HG03571 (cell line): ENCODE measurements around the gene KCNF1.

Experiments used
- ATAC-seq: cut with Tn5 transposase; IDR thresholded peaks from one replicate; pipeline ENCODE4 v1.9.1; 2021; ENCODE audit not compliant: unreplicated experiment

The KCNF1 gene

DNA sequence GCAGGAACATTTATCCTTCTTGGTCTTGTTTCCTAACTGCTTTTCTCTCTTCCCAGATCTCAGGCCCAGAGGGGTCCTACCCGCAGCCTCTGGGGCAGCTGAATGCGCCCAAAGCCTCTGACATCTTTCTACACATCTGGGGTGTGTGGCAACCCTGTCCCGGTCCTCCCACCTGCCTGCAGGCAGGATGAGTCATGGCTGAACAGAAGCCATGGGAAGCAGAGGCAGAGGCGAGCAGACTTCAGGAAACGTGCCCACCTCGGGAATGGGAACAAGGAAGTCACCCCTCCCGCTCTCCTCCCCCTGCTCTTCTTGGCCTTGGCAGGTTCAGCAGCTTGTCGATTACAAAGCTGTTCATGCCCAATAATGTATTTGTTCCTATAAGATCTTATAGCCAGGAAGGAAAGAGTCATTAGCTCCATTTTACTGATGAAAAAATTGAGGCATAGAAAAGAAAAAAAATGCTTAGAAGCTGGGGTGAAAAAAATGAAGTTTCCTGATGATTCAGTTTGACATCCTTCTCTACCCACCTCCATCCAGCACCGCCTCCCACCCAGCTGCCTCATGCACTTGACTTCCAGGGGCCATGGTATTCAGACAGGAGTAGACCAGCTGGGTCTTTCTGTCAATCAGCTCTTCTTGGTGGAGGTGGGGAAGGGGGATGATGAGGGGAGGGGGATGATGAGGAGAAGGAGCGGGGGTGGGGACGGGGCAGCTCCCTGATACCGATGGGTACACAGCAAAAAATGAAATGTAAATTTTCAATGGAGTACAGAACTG lies 10.4 kb upstream of the KCNF1 start:
- no peak for ATAC-seq

DNA sequence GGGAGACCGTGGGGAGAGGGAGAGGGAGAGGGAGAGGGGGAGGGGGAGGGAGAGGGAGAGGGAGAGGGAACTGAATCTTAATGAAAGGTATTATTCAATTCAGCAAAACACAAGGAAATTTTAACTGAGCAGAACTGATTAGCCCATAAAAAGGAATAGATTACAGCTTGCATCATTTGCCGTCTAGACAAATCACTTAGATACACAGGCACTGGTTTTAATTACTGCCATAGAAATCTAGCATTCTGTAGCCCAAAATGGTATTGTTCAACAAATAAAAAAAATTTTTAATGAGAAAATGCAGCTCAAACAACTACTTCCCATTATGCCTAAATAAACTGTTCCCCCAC lies 7.9 kb upstream of the KCNF1 start:
- no peak for ATAC-seq

DNA sequence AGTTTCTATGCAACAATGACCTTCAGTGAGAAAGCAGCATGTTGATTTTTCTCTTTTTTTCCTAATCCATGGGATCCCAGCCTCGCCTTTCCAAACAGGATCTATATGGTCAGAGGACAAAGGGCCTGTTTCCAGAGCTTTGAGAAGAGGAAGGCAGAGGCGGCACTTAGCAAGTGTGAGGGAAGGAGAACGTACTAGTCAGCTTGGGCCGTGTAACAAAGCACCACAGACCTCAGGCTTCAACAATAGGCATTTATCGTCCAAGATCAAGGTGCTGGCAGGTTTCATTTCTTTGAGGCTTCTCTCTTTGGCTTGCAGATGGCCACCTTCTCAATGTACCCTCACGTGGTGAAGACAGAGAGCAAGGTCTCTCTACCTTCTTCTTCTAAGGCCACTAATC lies 7.3 kb upstream of the KCNF1 start:
- ATAC-seq: no peak

DNA sequence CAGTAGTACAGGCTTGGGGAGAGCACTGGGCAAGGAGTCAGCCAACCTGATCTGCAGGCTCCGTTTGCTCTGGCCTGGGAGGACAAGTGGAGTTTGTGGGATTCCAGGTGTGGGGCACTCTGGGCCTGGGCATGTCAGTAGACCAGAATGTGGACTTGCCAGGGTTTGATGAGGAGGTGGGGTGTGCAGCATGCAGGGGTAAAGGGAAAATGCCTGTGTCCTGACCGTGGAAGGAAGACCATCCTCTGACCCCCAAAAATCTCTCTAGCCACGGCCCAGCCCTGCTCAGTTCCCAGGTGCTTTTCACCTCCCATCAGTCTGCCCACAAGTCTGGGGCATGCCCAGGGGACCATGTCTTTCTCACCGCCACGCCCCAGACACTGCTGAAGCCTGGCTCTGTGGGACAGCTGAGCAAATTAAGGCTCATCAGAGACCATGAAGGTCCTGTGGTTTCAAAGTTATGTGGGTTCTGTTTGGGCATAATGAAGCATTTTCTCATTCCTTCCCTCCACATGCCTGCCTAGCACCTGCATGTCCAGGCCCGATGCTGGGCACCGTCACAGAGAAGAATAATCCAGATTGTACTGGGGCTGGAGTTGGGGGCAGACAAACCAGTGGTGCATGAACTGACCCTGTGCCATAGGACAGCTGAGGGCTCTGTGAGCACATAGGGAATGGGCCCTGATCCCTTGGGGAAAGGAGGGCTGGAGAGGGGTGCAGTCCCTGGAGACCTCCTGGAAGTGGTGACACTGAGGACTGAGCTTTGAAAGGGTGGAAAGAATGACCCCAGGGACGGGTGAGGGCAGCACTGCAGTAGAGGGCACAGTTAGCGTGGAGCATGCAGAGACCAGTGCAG lies 6.5 kb upstream of the KCNF1 start:
- no peak for ATAC-seq

DNA sequence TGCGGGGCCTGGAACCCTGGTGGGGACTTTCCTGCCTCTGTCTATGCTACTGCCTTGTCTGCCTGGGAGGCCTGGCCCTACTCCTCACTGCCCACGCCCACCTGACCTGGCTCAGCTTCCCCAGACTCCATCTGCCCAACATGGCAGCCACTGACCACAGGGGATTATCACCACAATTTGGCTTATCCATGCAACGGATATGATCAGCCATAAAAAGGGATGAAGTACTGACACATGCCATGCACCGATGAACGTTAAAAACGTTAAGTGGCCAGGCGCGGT lies 5.9 kb upstream of the KCNF1 start:
- no peak for ATAC-seq

DNA sequence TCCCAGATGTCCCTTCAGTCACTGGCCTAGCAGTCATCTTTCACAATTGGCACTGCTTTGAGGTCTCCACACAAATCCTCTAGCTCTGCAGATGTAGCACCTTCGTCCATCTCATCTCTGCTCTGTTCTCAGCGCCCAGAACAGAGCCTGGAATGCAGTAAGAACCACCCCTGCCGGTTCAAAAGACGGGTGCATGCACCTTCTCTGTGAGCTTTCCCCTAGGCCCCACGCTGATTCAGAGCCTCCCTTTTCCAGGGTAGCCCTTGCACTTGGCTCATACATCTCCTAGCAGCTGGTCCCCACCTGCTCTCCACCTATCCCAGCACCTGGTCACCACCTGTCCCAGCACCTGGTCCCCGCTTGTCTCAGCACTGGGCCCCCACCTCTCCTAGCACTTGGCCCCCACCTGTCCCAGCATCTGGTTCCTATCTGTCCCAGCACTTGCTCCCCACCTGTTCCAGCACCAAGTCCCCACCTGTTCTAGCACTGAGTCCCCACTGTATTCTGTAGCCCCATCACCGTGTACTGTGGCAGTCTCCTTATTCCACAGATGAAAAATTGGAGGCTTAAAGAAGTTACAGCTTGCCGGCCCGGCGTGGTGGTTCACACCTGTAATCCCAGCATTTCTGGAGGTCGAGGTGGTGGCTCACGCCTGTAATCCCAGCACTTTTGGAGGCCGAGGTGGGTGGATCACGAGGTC lies 4.7 kb upstream of the KCNF1 start:
- no peak for ATAC-seq

DNA sequence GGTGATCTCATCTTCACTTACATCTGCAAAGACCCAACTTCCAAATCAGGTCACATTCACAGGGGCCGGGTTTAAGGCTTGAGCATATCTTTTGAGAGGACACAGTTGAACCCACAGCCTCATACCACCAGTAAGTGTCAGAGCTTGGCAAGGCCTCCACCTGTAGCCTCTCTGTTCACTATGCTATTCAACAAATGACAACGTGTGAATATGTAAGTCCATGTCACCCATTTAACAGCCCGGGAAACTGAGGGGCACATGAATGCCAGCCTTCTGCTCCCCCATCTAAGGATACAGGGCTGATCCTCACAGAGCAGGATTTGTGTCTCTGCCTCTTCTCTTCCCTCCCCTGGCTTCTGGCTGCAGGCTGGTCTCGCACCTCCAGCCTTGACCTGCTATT lies 3.5 kb upstream of the KCNF1 start:
- ATAC-seq: no peak

DNA sequence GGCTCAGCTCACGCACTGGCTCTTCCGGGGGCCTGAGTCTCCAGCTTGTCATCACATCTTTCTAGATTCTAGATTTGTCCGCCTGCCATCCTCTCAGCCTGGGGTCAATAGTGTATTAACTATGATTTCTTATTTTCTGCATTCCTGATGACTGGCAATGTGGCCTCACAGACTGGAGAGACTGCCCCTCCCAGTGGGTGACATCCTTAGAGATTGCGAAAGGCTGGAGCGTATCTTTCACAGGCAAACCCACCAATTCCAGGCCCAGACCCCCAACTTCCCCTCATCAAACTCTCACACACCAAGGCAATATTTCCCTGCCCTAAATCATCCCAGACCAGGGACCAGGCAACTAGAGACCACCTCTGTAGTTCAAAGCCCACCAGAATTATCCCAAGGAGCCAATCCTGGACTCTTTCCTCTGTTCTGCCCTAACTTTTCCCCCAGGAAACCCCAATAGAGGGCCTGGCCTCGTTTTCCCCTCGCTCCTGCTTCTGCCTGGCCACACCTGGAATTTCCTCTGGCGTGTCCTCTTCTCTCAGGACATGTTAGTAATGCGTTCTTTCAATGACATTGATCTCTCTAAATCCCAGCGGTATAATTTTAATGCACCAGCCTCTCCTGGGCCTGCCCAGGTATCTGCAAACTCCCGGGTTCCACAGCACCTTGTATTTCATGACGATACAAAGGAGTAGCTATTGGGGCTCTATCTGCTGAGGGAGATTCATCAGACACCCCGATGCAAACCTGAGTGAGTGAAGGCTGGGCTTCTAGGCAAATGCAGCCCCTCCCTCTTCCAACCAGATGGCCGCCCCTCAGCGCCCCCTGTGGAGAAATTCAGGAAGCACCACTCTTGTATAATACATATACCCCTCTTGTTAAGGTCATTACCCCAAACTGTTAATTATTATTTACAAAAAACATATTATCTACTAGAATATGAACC lies 2.4 kb upstream of the KCNF1 start:
- ATAC-seq: no peak

DNA sequence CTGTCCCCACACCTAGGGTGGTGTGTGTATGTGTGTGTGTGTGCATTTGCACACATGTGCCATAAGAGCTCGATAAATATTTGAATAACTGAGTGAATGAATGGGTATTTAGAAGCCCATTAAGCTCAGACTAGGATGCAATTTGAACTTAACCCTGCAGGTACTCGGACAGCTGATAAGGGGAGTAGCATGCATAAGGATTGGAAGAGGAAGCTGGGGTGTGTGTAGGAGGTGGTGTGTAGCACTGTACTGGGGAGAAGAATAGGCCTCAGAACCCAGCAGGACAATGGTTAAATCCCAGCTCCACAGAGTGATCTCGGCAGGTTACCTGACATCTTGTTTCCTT lies 1.8 kb upstream of the KCNF1 start:
- ATAC-seq: no peak

DNA sequence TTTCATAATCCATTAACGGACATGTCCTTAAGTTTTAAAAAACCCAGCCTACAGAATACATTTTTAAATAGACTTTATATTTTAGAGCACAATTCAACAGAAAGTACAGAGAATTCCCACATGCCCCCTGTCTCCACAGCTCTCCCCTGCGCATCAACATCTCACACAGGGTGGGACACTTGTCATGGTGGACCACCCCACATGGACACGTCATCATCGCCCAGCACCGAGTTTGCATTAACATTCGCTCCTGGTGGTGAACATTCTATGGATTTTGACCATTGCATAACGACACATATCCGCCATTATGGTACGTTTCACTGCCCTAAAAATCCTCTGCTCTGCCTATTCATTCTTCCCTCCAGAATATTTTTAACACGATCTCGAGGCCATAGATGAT lies 1.1 kb upstream of the KCNF1 start:
- no peak for ATAC-seq

DNA sequence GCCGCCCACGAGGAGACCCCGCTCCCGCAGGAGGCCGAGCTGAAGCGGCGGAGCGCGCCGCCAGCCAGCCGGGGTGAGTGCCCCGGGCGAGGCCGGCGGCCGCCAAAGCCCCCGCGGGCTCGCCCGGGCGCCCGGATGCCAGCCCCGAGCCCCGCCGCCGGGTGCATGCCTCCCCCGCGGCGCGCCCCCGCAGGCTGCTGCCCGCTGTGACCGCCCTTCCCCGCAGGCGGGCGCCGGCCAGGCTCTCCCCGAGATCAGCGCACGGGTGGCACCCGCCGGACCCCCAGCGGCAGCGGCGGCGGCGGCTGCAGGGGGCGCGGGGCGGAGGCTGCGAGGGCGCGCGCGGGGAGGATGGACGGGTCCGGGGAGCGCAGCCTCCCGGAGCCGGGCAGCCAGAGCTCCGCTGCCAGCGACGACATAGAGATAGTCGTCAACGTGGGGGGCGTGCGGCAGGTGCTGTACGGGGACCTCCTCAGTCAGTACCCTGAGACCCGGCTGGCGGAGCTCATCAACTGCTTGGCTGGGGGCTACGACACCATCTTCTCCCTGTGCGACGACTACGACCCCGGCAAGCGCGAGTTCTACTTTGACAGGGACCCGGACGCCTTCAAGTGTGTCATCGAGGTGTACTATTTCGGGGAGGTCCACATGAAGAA lies 470 bp downstream of the KCNF1 start:
- no peak for ATAC-seq

DNA sequence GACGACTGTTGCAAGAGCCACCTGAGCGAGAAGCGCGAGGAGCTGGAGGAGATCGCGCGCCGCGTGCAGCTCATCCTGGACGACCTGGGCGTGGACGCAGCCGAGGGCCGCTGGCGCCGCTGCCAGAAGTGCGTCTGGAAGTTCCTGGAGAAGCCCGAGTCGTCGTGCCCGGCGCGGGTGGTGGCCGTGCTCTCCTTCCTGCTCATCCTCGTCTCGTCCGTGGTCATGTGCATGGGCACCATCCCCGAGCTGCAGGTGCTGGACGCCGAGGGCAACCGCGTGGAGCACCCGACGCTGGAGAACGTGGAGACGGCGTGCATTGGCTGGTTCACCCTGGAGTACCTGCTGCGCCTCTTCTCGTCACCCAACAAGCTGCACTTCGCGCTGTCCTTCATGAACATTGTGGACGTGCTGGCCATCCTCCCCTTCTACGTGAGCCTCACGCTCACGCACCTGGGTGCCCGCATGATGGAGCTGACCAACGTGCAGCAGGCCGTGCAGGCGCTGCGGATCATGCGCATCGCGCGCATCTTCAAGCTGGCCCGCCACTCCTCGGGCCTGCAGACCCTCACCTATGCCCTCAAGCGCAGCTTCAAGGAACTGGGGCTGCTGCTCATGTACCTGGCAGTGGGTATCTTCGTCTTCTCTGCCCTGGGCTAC lies 1.2 kb downstream of the KCNF1 start:
- ATAC-seq: no peak

DNA sequence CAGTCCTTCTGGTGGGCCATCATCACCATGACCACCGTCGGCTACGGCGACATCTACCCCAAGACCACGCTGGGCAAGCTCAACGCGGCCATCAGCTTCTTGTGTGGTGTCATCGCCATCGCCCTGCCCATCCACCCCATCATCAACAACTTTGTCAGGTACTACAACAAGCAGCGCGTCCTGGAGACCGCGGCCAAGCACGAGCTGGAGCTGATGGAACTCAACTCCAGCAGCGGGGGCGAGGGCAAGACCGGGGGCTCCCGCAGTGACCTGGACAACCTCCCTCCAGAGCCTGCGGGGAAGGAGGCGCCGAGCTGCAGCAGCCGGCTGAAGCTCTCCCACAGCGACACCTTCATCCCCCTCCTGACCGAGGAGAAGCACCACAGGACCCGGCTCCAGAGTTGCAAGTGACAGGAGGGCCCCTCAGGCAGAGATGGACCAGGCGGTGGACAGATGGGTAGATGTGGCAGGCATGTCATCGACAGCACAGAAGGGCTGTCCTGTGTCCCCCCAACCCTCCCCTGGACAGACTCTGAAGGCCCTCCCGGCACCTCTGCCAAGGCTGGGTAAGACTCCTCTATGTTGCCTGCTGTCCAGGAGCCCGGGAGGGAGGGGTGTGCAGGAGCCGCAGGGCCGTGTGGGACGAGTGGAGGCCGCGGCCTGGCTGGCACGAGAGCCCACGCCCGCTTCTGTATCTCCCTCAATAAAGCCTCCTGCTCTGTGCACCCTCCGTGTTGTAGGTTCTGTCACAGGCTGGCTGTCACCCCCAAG lies 2.0 kb downstream of the KCNF1 start:
- no peak for ATAC-seq

DNA sequence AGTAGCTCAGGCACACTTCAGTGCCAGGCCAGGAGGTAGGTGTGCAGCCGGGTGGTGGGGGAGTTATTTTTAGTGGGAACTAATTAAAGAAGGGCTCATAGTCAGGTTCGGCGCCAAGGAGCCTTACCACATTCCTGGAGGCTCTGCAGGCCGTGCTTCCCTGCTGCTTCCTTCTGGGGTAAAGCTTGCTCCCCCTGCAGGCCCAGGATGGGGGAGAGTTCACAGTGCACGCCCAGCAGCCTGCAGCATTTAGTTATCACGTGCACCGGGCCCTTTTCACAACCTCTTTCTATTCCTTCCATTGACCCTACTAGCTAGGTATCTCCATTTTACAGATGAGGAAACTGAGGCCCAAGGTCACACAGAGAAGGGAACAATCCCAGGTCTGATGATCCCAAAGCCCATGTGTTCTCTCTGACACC lies 2.5 kb downstream of the KCNF1 start:
- ATAC-seq: no peak

DNA sequence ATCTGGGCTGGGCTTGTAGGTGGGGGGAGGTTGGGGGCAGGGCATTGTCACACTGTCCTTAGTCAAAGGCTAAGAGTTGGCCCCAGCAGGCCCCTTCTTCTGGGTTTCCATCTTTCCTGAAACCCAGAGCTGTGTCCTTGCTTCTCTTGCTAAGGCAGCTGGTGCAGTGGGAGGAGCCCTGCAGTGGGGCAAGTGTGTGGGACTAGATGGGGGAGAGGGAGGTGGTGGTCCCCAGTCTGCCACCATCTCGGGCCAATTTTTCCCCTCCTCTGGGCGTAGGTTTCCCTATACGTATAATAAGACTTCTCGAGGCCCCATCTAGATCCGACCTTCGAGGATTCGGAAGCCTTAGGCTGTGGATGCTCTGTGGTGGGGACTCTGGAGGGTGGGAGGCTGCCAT lies 3.5 kb downstream of the KCNF1 start:
- ATAC-seq: no peak

DNA sequence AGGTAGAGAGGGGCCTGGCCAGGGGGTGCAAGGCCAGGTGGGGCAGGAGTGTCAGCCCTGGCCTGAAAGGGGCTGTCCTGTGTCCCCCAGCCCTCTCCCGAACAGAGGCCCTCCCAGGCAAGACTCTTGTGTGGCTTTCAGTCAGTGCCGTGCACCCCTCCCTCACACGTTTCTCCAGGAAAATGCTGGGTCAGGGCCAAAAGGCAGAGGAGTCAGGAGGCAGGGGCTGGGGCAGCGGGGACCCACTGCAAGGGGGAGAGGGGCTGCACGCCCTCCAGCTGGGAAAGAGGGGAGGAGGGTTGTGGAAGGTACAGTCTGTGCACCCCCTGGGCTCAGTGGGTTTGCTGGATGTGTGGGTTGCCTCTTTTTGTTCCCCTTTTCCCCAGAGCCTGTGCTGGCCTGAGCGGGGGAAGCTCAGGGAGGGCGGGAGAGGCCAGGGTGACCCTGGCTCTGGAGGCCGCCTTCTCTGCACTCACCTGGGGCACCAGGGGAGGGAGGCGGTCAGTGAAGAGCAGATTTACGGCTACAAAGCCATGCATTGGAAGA lies 4.1 kb downstream of the KCNF1 start:
- ATAC-seq: no peak

DNA sequence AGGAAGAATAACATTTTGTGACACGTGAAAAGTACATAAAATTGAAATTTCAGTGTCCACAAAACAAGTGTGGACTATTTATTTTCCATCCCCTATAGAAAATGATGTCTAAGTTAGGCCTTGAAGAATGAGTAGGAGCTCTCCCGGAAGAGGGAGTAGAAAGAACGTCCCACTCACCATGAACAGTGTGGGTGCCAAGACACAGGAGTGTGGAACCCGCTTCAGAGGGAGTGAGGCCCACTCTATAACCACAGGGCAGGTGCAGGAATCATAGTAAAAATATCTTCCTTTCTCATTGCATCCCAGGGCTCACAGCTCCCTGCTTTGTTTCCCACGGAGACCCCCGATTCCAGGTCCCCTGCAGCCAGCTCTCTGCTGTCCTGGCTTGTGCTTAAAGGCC lies 5.2 kb downstream of the KCNF1 start:
- ATAC-seq: no peak

DNA sequence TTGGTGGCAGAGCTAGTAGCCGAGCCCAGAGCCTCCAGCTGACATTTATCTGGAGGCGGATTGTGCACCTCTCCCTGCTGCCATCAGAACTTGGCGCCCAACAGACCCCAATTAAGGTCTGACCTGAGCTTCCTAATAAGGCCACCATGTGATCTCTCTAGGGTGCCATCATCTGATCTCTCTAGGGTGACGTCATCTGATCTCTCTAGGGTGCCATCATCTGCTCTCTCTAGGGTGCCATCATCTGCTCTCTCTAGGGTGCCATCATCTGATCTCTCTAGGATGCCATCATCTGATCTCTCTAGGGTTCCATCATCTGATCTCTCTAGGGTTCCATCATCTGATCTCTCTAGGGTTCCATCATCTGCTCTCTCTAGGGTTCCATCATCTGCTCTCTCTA lies 6.2 kb downstream of the KCNF1 start:
- no peak for ATAC-seq
